ENCODE data around the gene TRAF1. TPM values are rescaled to one million over a fixed set of nuclear protein-coding genes. Genes with fewer than 3 reads are reported as not detected.

Gene TRAF1
- total and polyA plus RNA-seq, 4 donors = 0.38 to 2.6 (median 0.71) TPM

- Histone ChIP-seq H3K27me3 (ENCODE audit: control insufficient read depth in 4 of 4, insufficient read depth in 4 of 4, low read length in 3 of 4) (no peaks in the 10 kb centered on the region), H3K36me3 (ENCODE audit: control insufficient read depth in 4 of 4, insufficient read depth in 3 of 4, low read depth in 1 of 4, low read length in 3 of 4) (no peaks in the 10 kb centered on the region), H3K4me1 (ENCODE audit: control insufficient read depth in 4 of 4, insufficient read depth in 4 of 4, low read length in 3 of 4) (peaks cover 5 to 35% (median 20%) of the 10 kb centered on the region in 4 donors), H3K4me3 (ENCODE audit: low read depth in 1 of 3, low read length in 3 of 3) (no peak overlapping the region), H3K27ac (ENCODE audit: low read depth in 1 of 2, low read length in 2 of 2) (no peak overlapping the region), H3K9ac (ENCODE audit: low read depth in 1 of 2, low read length in 2 of 2) (no peak overlapping the region), H3K9me3 (ENCODE audit: control insufficient read depth in 4 of 4, low read length in 3 of 4) (no peaks in the 10 kb centered on the region)
- DNase-seq (ENCODE audit: low spot score) = no peak
- TF ChIP-seq TAF1 (conservative IDR thresholded peaks at IDR 0.05) (no peak), REST (IDR thresholded peaks at IDR 0.05) (no peak), YY1 (IDR thresholded peaks at IDR 0.05) (no peak), JUND (IDR thresholded peaks at IDR 0.05) (no peak), HNF4A (conservative IDR thresholded peaks at IDR 0.05) (no peak), NR2F2 (IDR thresholded peaks at IDR 0.05) (no peak), ZBTB33 (IDR thresholded peaks at IDR 0.05) (no peak), SP1 (IDR thresholded peaks at IDR 0.05) (no peak), HNF4G (IDR thresholded peaks at IDR 0.05) (no peak), RAD21 (IDR thresholded peaks at IDR 0.05) (no peak), FOXA2 (IDR thresholded peaks at IDR 0.05) (no peak), FOXA1 (IDR thresholded peaks at IDR 0.05) (no peak), RXRA (IDR thresholded peaks at IDR 0.05) (no peak), GABPA (IDR thresholded peaks at IDR 0.05 in 1 of 2, conservative IDR thresholded peaks at IDR 0.05 in 1 of 2) (no peak), EGR1 (IDR thresholded peaks at IDR 0.05; ENCODE audit: low read depth in 2 of 2) (no peak)
- TF ChIP-seq, protein P1, sequence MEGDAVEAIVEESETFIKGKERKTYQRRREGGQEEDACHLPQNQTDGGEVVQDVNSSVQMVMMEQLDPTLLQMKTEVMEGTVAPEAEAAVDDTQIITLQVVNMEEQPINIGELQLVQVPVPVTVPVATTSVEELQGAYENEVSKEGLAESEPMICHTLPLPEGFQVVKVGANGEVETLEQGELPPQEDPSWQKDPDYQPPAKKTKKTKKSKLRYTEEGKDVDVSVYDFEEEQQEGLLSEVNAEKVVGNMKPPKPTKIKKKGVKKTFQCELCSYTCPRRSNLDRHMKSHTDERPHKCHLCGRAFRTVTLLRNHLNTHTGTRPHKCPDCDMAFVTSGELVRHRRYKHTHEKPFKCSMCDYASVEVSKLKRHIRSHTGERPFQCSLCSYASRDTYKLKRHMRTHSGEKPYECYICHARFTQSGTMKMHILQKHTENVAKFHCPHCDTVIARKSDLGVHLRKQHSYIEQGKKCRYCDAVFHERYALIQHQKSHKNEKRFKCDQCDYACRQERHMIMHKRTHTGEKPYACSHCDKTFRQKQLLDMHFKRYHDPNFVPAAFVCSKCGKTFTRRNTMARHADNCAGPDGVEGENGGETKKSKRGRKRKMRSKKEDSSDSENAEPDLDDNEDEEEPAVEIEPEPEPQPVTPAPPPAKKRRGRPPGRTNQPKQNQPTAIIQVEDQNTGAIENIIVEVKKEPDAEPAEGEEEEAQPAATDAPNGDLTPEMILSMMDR (IDR thresholded peaks at IDR 0.05; ENCODE audit: low read depth, low read length, missing input control) = no peak
- TF ChIP-seq, protein P2, sequence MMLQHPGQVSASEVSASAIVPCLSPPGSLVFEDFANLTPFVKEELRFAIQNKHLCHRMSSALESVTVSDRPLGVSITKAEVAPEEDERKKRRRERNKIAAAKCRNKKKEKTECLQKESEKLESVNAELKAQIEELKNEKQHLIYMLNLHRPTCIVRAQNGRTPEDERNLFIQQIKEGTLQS (IDR thresholded peaks at IDR 0.05) = no peak
- TF ChIP-seq, protein P3, sequence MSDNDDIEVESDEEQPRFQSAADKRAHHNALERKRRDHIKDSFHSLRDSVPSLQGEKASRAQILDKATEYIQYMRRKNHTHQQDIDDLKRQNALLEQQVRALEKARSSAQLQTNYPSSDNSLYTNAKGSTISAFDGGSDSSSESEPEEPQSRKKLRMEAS (IDR thresholded peaks at IDR 0.05) = no peak
- 63% methylated on average over 3 of the region's 3 CpGs for WGBS
Measured at GRCh38 chr9:120934281-120934680, 7.7 kb upstream of the TRAF1 start.

Measured in liver (tissue), 9 donors.